HG02610 (cell line): Measurements from ENCODE around the gene ZNF280A.
"Not testable (repeated sequence)": the region's sequence is repeated elsewhere in the genome, so short reads cannot be mapped to it uniquely, and the experiment has no call there.

ENCODE experiments used
- ATAC-seq: cut with Tn5 transposase; IDR thresholded peaks from one replicate; pipeline ENCODE4 v1.9.1; 2021; ENCODE audit warnings: mild to moderate bottlenecking, moderate library complexity; ENCODE audit not compliant: unreplicated experiment

The ZNF280A gene

DNA sequence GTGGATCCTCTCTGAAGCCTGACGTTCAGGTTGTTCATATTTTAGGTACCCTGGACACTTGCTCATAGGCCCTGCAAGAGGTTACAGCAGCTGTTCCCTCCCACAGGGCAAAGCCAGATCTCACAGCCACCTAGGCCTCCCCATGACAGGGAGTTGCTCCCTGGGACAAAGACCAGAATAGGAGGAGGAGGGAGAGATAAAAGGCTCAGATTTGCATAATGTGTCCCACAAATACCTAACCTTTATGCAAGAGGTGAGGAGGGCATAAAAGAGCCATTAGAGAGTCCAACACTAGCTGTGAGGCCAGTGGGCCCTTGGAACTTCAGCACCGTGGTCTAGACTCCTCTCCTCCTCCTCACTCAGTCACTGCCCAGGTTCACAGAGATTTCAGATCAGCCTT lies 45.3 kb downstream of the ZNF280A start:
- ATAC-seq = no peak

DNA sequence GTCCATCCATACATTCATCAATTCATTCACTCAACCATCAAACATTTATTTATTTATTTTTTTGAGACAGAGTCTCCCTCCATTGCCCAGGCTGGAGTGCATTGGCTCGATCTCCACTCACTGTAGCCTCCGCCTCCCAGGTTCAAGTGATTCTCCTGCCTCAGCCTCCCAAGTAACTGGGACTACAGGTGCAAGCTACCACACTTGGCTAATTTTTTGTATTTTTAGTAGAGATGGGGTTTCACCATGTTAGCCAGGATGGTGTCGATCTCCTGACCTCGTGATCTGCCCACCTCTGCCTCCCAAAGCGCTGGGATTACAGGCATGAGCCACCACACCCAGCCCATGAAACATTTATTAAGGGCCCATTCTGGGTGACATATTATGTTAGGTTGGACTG lies 49.0 kb downstream of the ZNF280A start:
- not testable (repeated sequence) for ATAC-seq

DNA sequence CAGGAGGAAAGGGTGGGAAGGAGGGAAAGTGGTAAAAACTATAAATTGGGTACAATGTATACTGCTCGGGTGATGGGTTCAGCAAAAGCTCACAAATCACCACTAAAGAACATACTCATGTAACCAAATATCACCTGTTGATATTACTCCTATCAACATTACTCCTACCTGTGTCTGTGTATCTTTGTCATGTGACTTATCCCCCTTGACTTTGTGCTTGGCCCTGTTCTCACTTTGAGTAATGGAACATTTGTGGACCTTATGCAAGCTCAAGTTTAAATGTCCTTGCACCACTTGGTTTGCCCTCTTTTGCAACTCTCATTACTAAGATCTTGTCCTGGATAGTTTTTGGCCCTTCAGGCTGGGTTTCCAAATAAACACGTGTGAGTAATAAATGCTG lies 50.5 kb downstream of the ZNF280A start:
- no peak for ATAC-seq

DNA sequence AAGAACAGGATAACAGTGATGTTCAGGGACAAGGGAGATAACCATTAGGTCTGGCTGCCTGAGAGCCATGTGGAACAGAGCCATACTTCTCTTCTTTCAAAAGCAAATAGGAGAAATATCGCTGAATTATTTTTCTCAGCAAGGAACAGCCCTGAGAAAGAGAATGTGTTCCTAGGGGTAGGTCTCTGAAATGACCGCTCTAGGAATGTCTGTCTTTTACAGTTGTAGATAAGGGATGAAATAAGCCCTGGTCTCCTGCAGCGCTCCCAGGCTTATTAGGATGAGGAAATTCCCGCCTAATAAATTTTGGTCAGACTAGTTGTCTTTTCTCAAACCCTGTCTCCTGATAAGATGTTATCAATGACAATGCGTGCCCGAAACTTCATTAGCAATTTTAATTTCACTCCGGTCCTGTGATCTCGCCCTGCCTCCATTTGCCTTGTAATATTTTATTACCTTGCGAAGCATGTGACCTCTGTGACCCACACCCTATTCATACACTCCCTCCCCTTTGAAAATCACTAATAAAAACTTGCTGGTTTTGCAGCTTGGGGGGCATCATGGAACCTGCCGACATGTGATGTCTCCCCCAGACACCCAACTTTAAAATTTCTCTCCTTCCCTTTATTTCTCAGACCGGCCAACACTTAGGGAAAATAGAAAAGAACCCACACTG lies 51.1 kb downstream of the ZNF280A start:
- ATAC-seq = not testable (repeated sequence)

DNA sequence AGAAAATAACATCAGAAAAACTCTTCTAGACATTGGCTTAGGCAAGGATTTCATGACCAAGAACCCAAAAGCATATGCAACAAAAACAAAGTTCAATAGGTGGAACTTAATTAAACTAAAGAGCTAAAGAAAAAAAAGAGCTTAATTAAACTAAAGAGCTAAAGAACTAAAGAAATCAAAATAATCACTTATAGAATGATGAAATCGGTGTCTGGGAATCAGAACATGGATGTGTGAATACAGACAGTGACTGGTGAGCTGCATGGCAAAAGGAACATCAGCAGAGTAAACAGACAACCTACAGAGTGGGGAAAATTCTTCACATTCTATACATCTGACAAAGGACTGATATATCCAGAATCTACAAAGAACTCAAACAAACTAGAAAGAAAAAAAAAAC lies 53.0 kb downstream of the ZNF280A start:
- no peak for ATAC-seq

DNA sequence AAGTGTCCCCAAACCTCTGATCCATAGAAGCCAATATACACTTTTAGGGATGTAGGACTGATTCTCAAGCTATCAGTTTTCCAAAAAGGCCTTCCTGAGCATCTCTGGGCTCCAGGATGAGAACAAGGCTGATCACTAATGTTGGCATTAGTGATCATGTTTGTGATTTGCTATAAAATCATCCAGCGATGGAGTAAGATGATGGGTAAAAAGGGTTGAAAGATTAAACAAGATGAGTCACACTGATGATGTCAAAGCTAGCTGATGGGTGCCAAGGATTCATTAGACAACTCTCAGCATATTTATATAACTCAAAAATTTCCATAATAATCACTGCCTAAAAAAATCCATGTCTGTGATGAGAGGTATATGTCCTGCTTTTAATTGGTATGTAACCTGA lies 54.3 kb downstream of the ZNF280A start:
- no peak for ATAC-seq

DNA sequence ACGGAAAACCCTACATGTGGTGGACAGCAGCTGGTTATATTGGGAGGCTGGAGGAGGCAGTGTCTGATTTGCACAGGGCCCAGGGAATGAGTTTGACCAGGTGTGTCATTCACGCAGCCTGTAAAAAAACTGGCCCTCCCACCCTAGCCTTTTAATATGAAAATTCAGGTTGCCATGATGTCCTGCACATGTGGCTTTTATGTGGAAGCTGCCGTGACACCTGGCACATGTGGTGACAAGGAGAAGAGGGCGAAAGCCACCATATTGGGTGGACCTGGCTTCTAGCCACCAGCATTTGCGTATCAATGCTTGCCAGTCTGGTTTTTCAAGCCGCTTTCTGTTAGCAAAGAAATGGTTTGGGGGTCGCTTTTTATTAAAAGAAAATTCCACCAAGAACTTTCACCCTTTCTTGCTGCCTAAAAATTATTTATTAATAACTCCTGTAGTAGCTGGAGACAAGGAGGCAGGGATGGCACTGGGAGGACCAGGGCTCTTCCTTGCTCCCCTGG lies 54.9 kb downstream of the ZNF280A start:
- ATAC-seq = no peak

DNA sequence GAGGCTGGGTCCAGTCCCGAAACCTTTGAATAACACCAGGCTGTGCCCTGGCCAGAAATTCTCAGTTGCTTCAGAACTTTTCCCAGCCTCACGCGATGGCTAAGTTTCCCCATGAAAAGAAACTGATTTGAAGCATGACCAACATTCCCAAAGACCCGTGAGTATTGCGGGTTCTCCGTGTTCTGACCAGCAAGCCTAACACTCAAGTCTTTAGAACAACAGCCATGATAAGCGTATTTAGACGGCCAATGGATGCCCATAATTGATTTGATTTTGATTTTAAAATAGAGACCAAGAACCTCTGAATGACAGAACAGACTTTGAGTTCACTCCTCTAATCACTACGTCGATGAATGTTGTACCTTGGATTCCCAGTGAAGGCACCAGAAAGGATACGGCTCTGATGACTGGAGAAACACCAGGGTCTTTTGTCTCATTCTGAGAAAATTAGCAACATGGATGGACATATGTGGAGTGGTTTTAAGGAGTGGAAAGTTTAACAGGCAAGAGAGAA lies 55.5 kb downstream of the ZNF280A start:
- ATAC-seq = no peak

DNA sequence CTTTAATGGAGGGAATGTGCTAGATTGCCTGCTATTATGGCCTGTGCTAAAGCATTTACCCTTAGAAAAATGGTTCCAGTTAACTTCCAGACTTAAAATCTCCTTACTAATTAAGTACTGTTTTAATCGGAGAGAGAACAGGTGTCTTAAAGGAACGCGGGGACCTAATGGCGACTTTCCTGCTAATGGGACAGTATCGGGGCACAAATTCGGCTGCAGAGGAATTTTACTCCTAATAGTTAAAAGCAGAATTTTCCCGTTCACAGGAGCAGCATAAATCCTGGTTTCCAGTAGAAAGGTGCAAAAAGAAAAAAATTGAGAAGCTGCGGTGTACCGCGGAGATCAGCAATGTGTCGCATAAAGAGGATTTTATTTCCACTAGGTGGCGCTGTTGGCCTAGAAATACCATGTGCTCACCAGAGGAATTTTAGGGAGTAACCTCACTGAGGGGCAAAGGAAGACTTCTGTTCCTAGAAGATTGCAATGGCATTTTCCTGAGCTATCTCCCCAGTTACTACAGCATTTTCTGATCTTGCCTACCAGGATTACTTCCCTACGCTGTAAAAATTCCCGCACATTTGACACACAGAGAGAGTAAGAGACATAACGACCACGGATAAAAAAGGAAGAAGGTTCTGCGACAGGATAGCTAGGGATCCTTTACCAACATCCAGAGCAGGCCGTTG lies 56.1 kb downstream of the ZNF280A start:
- ATAC-seq = no peak
